Measurements from ENCODE around the gene IDH3A.

IDH3A gene

GRCh38 chr15:78205856-78206255 is 56.7 kb downstream of the IDH3A start (continued):
- TF ChIP-seq, protein P1, sequence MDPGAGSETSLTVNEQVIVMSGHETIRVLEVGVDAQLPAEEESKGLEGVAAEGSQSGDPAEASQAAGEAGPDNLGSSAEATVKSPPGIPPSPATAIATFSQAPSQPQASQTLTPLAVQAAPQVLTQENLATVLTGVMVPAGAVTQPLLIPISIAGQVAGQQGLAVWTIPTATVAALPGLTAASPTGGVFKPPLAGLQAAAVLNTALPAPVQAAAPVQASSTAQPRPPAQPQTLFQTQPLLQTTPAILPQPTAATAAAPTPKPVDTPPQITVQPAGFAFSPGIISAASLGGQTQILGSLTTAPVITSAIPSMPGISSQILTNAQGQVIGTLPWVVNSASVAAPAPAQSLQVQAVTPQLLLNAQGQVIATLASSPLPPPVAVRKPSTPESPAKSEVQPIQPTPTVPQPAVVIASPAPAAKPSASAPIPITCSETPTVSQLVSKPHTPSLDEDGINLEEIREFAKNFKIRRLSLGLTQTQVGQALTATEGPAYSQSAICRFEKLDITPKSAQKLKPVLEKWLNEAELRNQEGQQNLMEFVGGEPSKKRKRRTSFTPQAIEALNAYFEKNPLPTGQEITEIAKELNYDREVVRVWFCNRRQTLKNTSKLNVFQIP (CRISPR knock-in tag; IDR thresholded peaks at IDR 0.05; ENCODE audit: borderline replicate concordance, low read depth): no peak
- TF ChIP-seq ISL1 (CRISPR knock-in tag; IDR thresholded peaks at IDR 0.05) (no peak), ZFP3 (CRISPR knock-in tag; IDR thresholded peaks at IDR 0.05) (no peak), OSR1 (CRISPR knock-in tag; IDR thresholded peaks at IDR 0.05) (no peak), CREB5 (CRISPR knock-in tag; IDR thresholded peaks at IDR 0.05; ENCODE audit: low read depth) (no peak), ZFP30 (CRISPR knock-in tag; IDR thresholded peaks at IDR 0.05) (no peak), ZNF70 (CRISPR knock-in tag; IDR thresholded peaks at IDR 0.05) (no peak), ARNTL (CRISPR knock-in tag; IDR thresholded peaks at IDR 0.05; ENCODE audit: borderline replicate concordance, low read depth) (no peak)
- TF ChIP-seq, protein P2, sequence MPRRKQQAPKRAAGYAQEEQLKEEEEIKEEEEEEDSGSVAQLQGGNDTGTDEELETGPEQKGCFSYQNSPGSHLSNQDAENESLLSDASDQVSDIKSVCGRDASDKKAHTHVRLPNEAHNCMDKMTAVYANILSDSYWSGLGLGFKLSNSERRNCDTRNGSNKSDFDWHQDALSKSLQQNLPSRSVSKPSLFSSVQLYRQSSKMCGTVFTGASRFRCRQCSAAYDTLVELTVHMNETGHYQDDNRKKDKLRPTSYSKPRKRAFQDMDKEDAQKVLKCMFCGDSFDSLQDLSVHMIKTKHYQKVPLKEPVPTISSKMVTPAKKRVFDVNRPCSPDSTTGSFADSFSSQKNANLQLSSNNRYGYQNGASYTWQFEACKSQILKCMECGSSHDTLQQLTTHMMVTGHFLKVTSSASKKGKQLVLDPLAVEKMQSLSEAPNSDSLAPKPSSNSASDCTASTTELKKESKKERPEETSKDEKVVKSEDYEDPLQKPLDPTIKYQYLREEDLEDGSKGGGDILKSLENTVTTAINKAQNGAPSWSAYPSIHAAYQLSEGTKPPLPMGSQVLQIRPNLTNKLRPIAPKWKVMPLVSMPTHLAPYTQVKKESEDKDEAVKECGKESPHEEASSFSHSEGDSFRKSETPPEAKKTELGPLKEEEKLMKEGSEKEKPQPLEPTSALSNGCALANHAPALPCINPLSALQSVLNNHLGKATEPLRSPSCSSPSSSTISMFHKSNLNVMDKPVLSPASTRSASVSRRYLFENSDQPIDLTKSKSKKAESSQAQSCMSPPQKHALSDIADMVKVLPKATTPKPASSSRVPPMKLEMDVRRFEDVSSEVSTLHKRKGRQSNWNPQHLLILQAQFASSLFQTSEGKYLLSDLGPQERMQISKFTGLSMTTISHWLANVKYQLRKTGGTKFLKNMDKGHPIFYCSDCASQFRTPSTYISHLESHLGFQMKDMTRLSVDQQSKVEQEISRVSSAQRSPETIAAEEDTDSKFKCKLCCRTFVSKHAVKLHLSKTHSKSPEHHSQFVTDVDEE (CRISPR knock-in tag; IDR thresholded peaks at IDR 0.05): no peak

- TF ChIP-seq ESRRG (CRISPR knock-in tag; IDR thresholded peaks at IDR 0.05): no peak
- TF ChIP-seq TCF4 (CRISPR knock-in tag; IDR thresholded peaks at IDR 0.05; ENCODE audit: borderline replicate concordance): no peak
- no peak for TF ChIP-seq OSR1 (CRISPR knock-in tag; IDR thresholded peaks at IDR 0.05)
- TF ChIP-seq ZNF70 (CRISPR knock-in tag; IDR thresholded peaks at IDR 0.05): no peak
- TF ChIP-seq PPARA (CRISPR knock-in tag; IDR thresholded peaks at IDR 0.05; ENCODE audit: borderline replicate concordance): no peak
- TF ChIP-seq CSDC2 (CRISPR knock-in tag; IDR thresholded peaks at IDR 0.05): no peak
- no peak for TF ChIP-seq ZNF565 (CRISPR knock-in tag; conservative IDR thresholded peaks at IDR 0.05; ENCODE audit: low read depth)
- no peak for TF ChIP-seq TOX (CRISPR knock-in tag; IDR thresholded peaks at IDR 0.05; ENCODE audit: borderline replicate concordance)
- no peak for TF ChIP-seq ARNTL (CRISPR knock-in tag; IDR thresholded peaks at IDR 0.05; ENCODE audit: borderline replicate concordance, low read depth)
- TF ChIP-seq, protein P3, sequence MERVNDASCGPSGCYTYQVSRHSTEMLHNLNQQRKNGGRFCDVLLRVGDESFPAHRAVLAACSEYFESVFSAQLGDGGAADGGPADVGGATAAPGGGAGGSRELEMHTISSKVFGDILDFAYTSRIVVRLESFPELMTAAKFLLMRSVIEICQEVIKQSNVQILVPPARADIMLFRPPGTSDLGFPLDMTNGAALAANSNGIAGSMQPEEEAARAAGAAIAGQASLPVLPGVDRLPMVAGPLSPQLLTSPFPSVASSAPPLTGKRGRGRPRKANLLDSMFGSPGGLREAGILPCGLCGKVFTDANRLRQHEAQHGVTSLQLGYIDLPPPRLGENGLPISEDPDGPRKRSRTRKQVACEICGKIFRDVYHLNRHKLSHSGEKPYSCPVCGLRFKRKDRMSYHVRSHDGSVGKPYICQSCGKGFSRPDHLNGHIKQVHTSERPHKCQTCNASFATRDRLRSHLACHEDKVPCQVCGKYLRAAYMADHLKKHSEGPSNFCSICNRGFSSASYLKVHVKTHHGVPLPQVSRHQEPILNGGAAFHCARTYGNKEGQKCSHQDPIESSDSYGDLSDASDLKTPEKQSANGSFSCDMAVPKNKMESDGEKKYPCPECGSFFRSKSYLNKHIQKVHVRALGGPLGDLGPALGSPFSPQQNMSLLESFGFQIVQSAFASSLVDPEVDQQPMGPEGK (CRISPR knock-in tag; IDR thresholded peaks at IDR 0.05; ENCODE audit: borderline replicate concordance): no peak
- no peak for TF ChIP-seq ISL1 (CRISPR knock-in tag; IDR thresholded peaks at IDR 0.05)
- no peak for TF ChIP-seq CREB5 (CRISPR knock-in tag; IDR thresholded peaks at IDR 0.05; ENCODE audit: low read depth)
- no peak for TF ChIP-seq BACH2 (CRISPR knock-in tag; IDR thresholded peaks at IDR 0.05; ENCODE audit: borderline replicate concordance)
- TF ChIP-seq, protein P2 (CRISPR knock-in tag; IDR thresholded peaks at IDR 0.05): no peak
- TF ChIP-seq CSRNP3 (CRISPR knock-in tag; IDR thresholded peaks at IDR 0.05): no peak
- no peak for TF ChIP-seq RARB (CRISPR knock-in tag; IDR thresholded peaks at IDR 0.05)
- TF ChIP-seq, protein P1 (CRISPR knock-in tag; IDR thresholded peaks at IDR 0.05; ENCODE audit: borderline replicate concordance, low read depth): no peak
- no peak for TF ChIP-seq GLIS3 (CRISPR knock-in tag; IDR thresholded peaks at IDR 0.05)
- TF ChIP-seq ZFP3 (CRISPR knock-in tag; IDR thresholded peaks at IDR 0.05): no peak
- no peak for TF ChIP-seq SNAI2 (CRISPR knock-in tag; IDR thresholded peaks at IDR 0.05)
- ATAC-seq: peak; percentile 60
Observed at GRCh38 chr15:78206326-78207109, 57.4 kb downstream of the IDH3A start.

All from SK-N-SH treated with all-trans-retinoic acid at 6 μM for 48 hours (cell line).